ENCODE data around the gene NOD1.

- TF ChIP-seq POLR2A (IDR thresholded peaks at IDR 0.05; ENCODE audit: low read depth, low read length) (no peak), POLR2AphosphoS5 (IDR thresholded peaks at IDR 0.05; ENCODE audit: low read depth, low read length) (no peak)
Measured at GRCh38 chr7:30433506-30433905, 45.1 kb downstream of the NOD1 start.
